Activated CD8-positive, alpha-beta memory T cell treated with anti-CD3 and anti-CD28 coated beads for 36 hours (primary cell): Measurements from ENCODE around the gene AGER. TPM values are rescaled to one million over a fixed set of nuclear protein-coding genes. Genes with fewer than 3 reads are reported as not detected.

Experiments used
- CTCF ChIA-PET: fragments of 350-600 bp; sonication (Branson Sonifier 250); formaldehyde crosslinking; loops from one replicate; lab custom pipeline; 2021; ENCODE audit warnings: antibody characterized with exemption; lab: Charles Lee
- POLR2A ChIA-PET: fragments of 350-600 bp; sonication (Branson Sonifier 250); formaldehyde crosslinking; loops from one replicate; lab custom pipeline; 2021; ENCODE audit warnings: antibody characterized with exemption; lab: Charles Lee
- total RNA-seq, 2 experiments: library from RNA; stranded (reverse); gene quantifications; one replicate each; pipeline ENCODE4 v1.2.3, GENCODE V29; 2021

AGER gene
- total RNA-seq, 2 experiments from 2014 or later: 10.5 to 15.2 TPM

- CTCF ChIA-PET: no interaction called here
- POLR2A ChIA-PET: interaction anchor here (0.6 kb wide), 1 partner anchor 501 kb away, joined by 6 read pairs; no protein-coding TSS in a partner anchor
These were observed 20.3 kb downstream of the AGER start for GRCh38 chr6:32163559-32164258.

GRCh38 chr6:32158052-32158451 is 26.0 kb downstream of the AGER start:
- CTCF ChIA-PET: interaction anchor here (1.2 kb wide), 1 partner anchor 37 kb away, joined by 3 read pairs; no protein-coding TSS in a partner anchor
- POLR2A ChIA-PET: no interaction called here

GRCh38 chr6:32156891-32157290 is 27.2 kb downstream of the AGER start:
- POLR2A ChIA-PET: no interaction called here
- CTCF ChIA-PET: interaction anchor here (0.7 kb wide), 1 partner anchor 38 kb away, joined by 4 read pairs; no protein-coding TSS in a partner anchor

GRCh38 chr6:32154514-32155161 is 29.4 kb downstream of the AGER start:
- ChIA-PET CTCF (interaction anchor here (0.7 to 1.2 kb wide), 5 partner anchors 10 to 78 kb away, joined by 3 to 6 read pairs (median 4); partner anchors contain the start of genes EGFL8 and FKBPL), POLR2A (interaction anchor here (0.5 to 0.9 kb wide), 2 partner anchors 15 to 36 kb away, joined by 3 to 5 read pairs; no protein-coding TSS in a partner anchor)

- POLR2A ChIA-PET: interaction anchor here (0.5 to 0.9 kb wide), 2 partner anchors 14 to 35 kb away, joined by 3 to 5 read pairs; no protein-coding TSS in a partner anchor
- CTCF ChIA-PET: interaction anchor here (1.1 to 1.2 kb wide), 3 partner anchors 11 to 35 kb away, joined by 4 to 6 read pairs (median 5); partner anchors contain the start of genes EGFL8 and FKBPL
These were observed 30.2 kb downstream of the AGER start, which contains the start of gene PPT2 for GRCh38 chr6:32153564-32154513. Gene PPT2, plus strand, starts transcription at chr6:32154141. Its CDS starts 454 bp downstream, at chr6:32154595.

- CTCF ChIA-PET: interaction anchor here (0.7 kb wide), 1 partner anchor 42 kb away, joined by 3 read pairs; no protein-coding TSS in a partner anchor
- POLR2A ChIA-PET: interaction anchor here (0.6 to 0.7 kb wide), 2 partner anchors 34 to 111 kb away, joined by 3 read pairs; no protein-coding TSS in a partner anchor
These were observed 31.1 kb downstream of the AGER start for GRCh38 chr6:32152769-32153563.

GRCh38 chr6:32151863-32152768 is 31.9 kb downstream of the AGER start, which contains the start of gene PRRT1:
Gene PRRT1, minus strand, starts transcription at chr6:32151939. Its CDS starts 112 bp downstream, at chr6:32151827.
- POLR2A ChIA-PET: interaction anchor here (0.6 to 0.7 kb wide), 2 partner anchors 33 to 112 kb away, joined by 3 read pairs; no protein-coding TSS in a partner anchor
- CTCF ChIA-PET: interaction anchor here (0.7 to 1.3 kb wide), 2 partner anchors 33 to 43 kb away, joined by 3 read pairs; no protein-coding TSS in a partner anchor

- POLR2A ChIA-PET: no interaction called here
- CTCF ChIA-PET: interaction anchor here (1.3 kb wide), 1 partner anchor 32 kb away, joined by 3 read pairs; no protein-coding TSS in a partner anchor
These were observed 32.7 kb downstream of the AGER start for GRCh38 chr6:32151181-32151862.

GRCh38 chr6:32149932-32150870 is 33.9 kb downstream of the AGER start:
- ChIA-PET CTCF (interaction anchor here (1.3 kb wide), 1 partner anchor 31 kb away, joined by 3 read pairs; no protein-coding TSS in a partner anchor), POLR2A (no interaction called here)

GRCh38 chr6:32149092-32149755 is 34.8 kb downstream of the AGER start:
- ChIA-PET POLR2A (no interaction called here), CTCF (no interaction called here)

GRCh38 chr6:32148289-32149091 is 35.6 kb downstream of the AGER start:
- ChIA-PET POLR2A (no interaction called here), CTCF (interaction anchor here (1.2 kb wide), 1 partner anchor 19 kb away, joined by 4 read pairs; no protein-coding TSS in a partner anchor)

GRCh38 chr6:32147401-32148132 is 36.5 kb downstream of the AGER start:
- CTCF ChIA-PET: interaction anchor here (1.2 kb wide), 1 partner anchor 18 kb away, joined by 4 read pairs; no protein-coding TSS in a partner anchor

GRCh38 chr6:32146687-32147086 is 37.4 kb downstream of the AGER start:
- CTCF ChIA-PET: no interaction called here

More at GRCh38 chr6:32147401-32148132, 36.5 kb downstream of the AGER start:
- POLR2A ChIA-PET: no interaction called here

More at GRCh38 chr6:32146687-32147086, 37.4 kb downstream of the AGER start:
- POLR2A ChIA-PET: no interaction called here
